HL-60/S4 treated with retinoic acid at 250 ng/mL for 4 days and 3 days (cell line): ENCODE results near the gene RAPGEF6.

Source experiments
- in situ Hi-C: fragments of 300-500 bp; cut with MboI; formaldehyde crosslinking; loops from 2 replicates; pipeline ENCODE4 v1.7.0; 2022; ENCODE audit warnings: low sequenced_read_pairs

Gene RAPGEF6

GRCh38 chr5:131550606-131551005 is 84.4 kb downstream of the RAPGEF6 start:
- in situ Hi-C loops = no loop called here

- in situ Hi-C loops = no loop called here
These were observed 86.9 kb downstream of the RAPGEF6 start for GRCh38 chr5:131548176-131548575.

- in situ Hi-C loops = no loop called here
These were observed 89.2 kb downstream of the RAPGEF6 start for GRCh38 chr5:131545845-131546244.

- in situ Hi-C loops = no loop called here
These were observed 92.3 kb downstream of the RAPGEF6 start for GRCh38 chr5:131542723-131543122.

- in situ Hi-C loops = no loop called here
These were observed 93.3 kb downstream of the RAPGEF6 start for GRCh38 chr5:131541762-131542161.

- in situ Hi-C loops = no loop called here
These were observed 94.0 kb downstream of the RAPGEF6 start for GRCh38 chr5:131541071-131541470.

GRCh38 chr5:131539251-131539650 is 95.8 kb downstream of the RAPGEF6 start:
- in situ Hi-C loops = no loop called here

- in situ Hi-C loops = no loop called here
These were observed 96.8 kb downstream of the RAPGEF6 start for GRCh38 chr5:131538177-131538593.

GRCh38 chr5:131536850-131537448 is 98.1 kb downstream of the RAPGEF6 start:
- in situ Hi-C loops = no loop called here

- in situ Hi-C loops = no loop called here
These were observed 98.7 kb downstream of the RAPGEF6 start for GRCh38 chr5:131536211-131536826.

GRCh38 chr5:131534974-131535373 is 100.1 kb downstream of the RAPGEF6 start:
- in situ Hi-C loops = no loop called here

- in situ Hi-C loops = no loop called here
These were observed 101.2 kb downstream of the RAPGEF6 start for GRCh38 chr5:131533836-131534235.

- in situ Hi-C loops = no loop called here
These were observed 102.9 kb downstream of the RAPGEF6 start for GRCh38 chr5:131532031-131532640.

- in situ Hi-C loops = no loop called here
These were observed 104.2 kb downstream of the RAPGEF6 start for GRCh38 chr5:131530706-131531331.

GRCh38 chr5:131528682-131529081 is 106.3 kb downstream of the RAPGEF6 start:
- in situ Hi-C loops = no loop called here

- in situ Hi-C loops = no loop called here
These were observed 109.2 kb downstream of the RAPGEF6 start for GRCh38 chr5:131525805-131526204.

- in situ Hi-C loops = no loop called here
These were observed 110.6 kb downstream of the RAPGEF6 start for GRCh38 chr5:131524431-131524830.

- in situ Hi-C loops = no loop called here
These were observed 111.4 kb downstream of the RAPGEF6 start for GRCh38 chr5:131523500-131524185.

- in situ Hi-C loops = no loop called here
These were observed 113.8 kb downstream of the RAPGEF6 start for GRCh38 chr5:131521252-131521651.

GRCh38 chr5:131515348-131515747 is 119.7 kb downstream of the RAPGEF6 start:
- in situ Hi-C loops = no loop called here
